Astrocyte (in vitro differentiated cells and primary cell): ENCODE results near the gene GSG1L. TPM values are rescaled to one million over a fixed set of nuclear protein-coding genes. Genes with fewer than 3 reads are reported as not detected.

Experiments
- DNase-seq: peaks from one replicate; pipeline ENCODE4 v3.0.0-alpha.2; 2010; ENCODE audit warnings: low read depth
- FAIRE-seq: peaks from 2 replicates; lab custom pipeline; 2011; peaks lifted over from hg19 to GRCh38; lab: Jason Lieb, UNC
- H2AFZ ChIP-seq: 2 replicates; pipeline ENCODE4 v1.6.0; 2012; ENCODE audit warnings: low read depth, low read length, inconsistent platforms
- H3K27ac ChIP-seq: 2 replicates; pipeline ENCODE4 v1.5.1; 2011; ENCODE audit warnings: low read depth, low read length, inconsistent platforms
- H3K27me3 ChIP-seq: 2 replicates; pipeline ENCODE4 v1.6.0; 2011; ENCODE audit warnings: low read length, inconsistent platforms; ENCODE audit not compliant: insufficient read depth
- H3K36me3 ChIP-seq: 2 replicates; pipeline ENCODE4 v1.5.1; 2011; ENCODE audit warnings: low read length, inconsistent platforms; ENCODE audit not compliant: insufficient read depth
- H3K4me1 ChIP-seq: 2 replicates; pipeline ENCODE4 v1.5.1; 2011; ENCODE audit warnings: low read length, inconsistent platforms; ENCODE audit not compliant: insufficient read depth
- H3K4me2 ChIP-seq: 2 replicates; pipeline ENCODE4 v1.6.0; 2012; ENCODE audit warnings: low read length, inconsistent platforms
- H3K4me3 ChIP-seq: 2 replicates; pipeline ENCODE4 v1.5.1; 2011; ENCODE audit warnings: low read depth, mild to moderate bottlenecking, low read length, inconsistent platforms; ENCODE audit not compliant: insufficient read depth
- H3K79me2 ChIP-seq: 2 replicates; pipeline ENCODE4 v1.6.0; 2012; ENCODE audit warnings: mild to moderate bottlenecking, low read length, inconsistent platforms; ENCODE audit not compliant: insufficient read depth
- H3K9ac ChIP-seq: 2 replicates; pipeline ENCODE4 v1.6.0; 2012; ENCODE audit warnings: mild to moderate bottlenecking, low read length, inconsistent platforms
- H3K9me3 ChIP-seq: 2 replicates; pipeline ENCODE4 v1.5.1; 2012; ENCODE audit warnings: low read depth, mild to moderate bottlenecking, low read length, inconsistent platforms; ENCODE audit not compliant: insufficient read depth
- H4K20me1 ChIP-seq: 2 replicates; pipeline ENCODE4 v1.6.0; 2012; ENCODE audit warnings: low read length, inconsistent platforms; ENCODE audit not compliant: insufficient read depth
- H3K27ac Mint-ChIP-seq: one replicate; pipeline ENCODE4 v1.8.0; 2021; ENCODE audit warnings: mild to moderate bottlenecking, mixed read lengths; ENCODE audit not compliant: unreplicated experiment
- H3K27me3 Mint-ChIP-seq: one replicate; pipeline ENCODE4 v1.8.0; 2021; ENCODE audit warnings: low read depth, mixed read lengths; ENCODE audit not compliant: unreplicated experiment
- H3K36me3 Mint-ChIP-seq: one replicate; pipeline ENCODE4 v1.8.0; 2021; ENCODE audit warnings: low read depth, mixed read lengths; ENCODE audit not compliant: unreplicated experiment
- H3K4me1 Mint-ChIP-seq: one replicate; pipeline ENCODE4 v1.8.0; 2021; ENCODE audit warnings: low read depth, mixed read lengths; ENCODE audit not compliant: unreplicated experiment
- H3K4me3 Mint-ChIP-seq: one replicate; pipeline ENCODE4 v1.8.0; 2021; ENCODE audit warnings: mild to moderate bottlenecking, moderate library complexity, mixed read lengths; ENCODE audit not compliant: unreplicated experiment
- H3K9me3 Mint-ChIP-seq: one replicate; pipeline ENCODE4 v1.8.0; 2021; ENCODE audit warnings: mild to moderate bottlenecking, mixed read lengths; ENCODE audit not compliant: unreplicated experiment
- EZH2 ChIP-seq: IDR thresholded peaks from 2 replicates; pipeline ENCODE4 v1.6.1; 2012; ENCODE audit warnings: mild to moderate bottlenecking, low read length, inconsistent platforms; ENCODE audit not compliant: insufficient read depth
- total RNA-seq: library from RNA; stranded (reverse); gene quantifications from 2 replicates; pipeline ENCODE4 v1.2.1, GENCODE V29; 2021
- TF ChIP-seq, protein P1 (sequence below): IDR thresholded peaks from 2 replicates; pipeline ENCODE4 v1.5.1; 2011; ENCODE audit warnings: low read depth, mild to moderate bottlenecking, inconsistent platforms, low read length, moderate library complexity; ENCODE audit not compliant: insufficient read depth

The GSG1L gene
- total RNA-seq, 1 donor from 2014 or later, result not detected

DNA sequence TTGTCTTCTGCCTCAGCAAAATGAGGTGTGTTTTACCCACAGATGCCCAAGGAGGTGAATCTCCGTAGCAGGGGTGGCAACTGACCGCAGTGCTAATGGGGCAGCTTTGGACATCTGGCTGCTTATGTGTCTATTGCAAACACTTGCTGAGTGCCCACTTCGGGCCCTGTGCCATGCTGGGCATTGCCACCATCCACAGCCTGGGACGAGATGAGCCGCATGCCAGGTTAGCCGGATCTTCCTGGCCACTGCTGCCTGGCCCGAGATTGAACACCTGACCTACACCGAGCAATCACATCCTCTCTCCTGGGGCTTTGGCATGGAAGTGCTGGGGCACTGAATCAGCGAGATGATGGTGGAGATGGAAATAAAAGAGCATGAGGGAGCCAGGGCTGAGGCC is 238.7 kb downstream of the GSG1L start:
- Mint-ChIP-seq H3K27me3 (peaks cover 53% of the 10 kb centered on the region), H3K4me3 (no peak overlapping the region), H3K9me3 (peaks cover 4% of the 10 kb centered on the region), H3K27ac (no peak overlapping the region), H3K36me3 (no peaks in the 10 kb centered on the region), H3K4me1 (no peaks in the 10 kb centered on the region)
- H3K4me2 ChIP-seq, result no peak overlapping the region
- no peaks in the 10 kb centered on the region for H3K4me1 ChIP-seq
- no peak overlapping the region for H3K9ac ChIP-seq
- no peak for DNase-seq
- no peaks in the 10 kb centered on the region for H3K79me2 ChIP-seq
- no peak overlapping the region for H3K4me3 ChIP-seq
- no peaks in the 10 kb centered on the region for H4K20me1 ChIP-seq
- H3K27ac ChIP-seq, result no peak overlapping the region
- peaks cover 7% of the 10 kb centered on the region for H3K27me3 ChIP-seq
- H3K36me3 ChIP-seq, result no peaks in the 10 kb centered on the region
- H2AFZ ChIP-seq, result no peak overlapping the region
- TF ChIP-seq, protein P1, sequence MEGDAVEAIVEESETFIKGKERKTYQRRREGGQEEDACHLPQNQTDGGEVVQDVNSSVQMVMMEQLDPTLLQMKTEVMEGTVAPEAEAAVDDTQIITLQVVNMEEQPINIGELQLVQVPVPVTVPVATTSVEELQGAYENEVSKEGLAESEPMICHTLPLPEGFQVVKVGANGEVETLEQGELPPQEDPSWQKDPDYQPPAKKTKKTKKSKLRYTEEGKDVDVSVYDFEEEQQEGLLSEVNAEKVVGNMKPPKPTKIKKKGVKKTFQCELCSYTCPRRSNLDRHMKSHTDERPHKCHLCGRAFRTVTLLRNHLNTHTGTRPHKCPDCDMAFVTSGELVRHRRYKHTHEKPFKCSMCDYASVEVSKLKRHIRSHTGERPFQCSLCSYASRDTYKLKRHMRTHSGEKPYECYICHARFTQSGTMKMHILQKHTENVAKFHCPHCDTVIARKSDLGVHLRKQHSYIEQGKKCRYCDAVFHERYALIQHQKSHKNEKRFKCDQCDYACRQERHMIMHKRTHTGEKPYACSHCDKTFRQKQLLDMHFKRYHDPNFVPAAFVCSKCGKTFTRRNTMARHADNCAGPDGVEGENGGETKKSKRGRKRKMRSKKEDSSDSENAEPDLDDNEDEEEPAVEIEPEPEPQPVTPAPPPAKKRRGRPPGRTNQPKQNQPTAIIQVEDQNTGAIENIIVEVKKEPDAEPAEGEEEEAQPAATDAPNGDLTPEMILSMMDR, result no peak
- TF ChIP-seq EZH2, result no peak
- no peak for FAIRE-seq
- peaks cover under 1% of the 10 kb centered on the region for H3K9me3 ChIP-seq

- no peak for DNase-seq
- Histone ChIP-seq H3K27me3 (peaks cover 9% of the 10 kb centered on the region), H3K9me3 (no peaks in the 10 kb centered on the region), H2AFZ (no peak overlapping the region), H3K4me3 (no peak overlapping the region), H3K4me2 (no peak overlapping the region), H3K27ac (no peak overlapping the region), H3K79me2 (no peaks in the 10 kb centered on the region), H3K36me3 (no peaks in the 10 kb centered on the region), H3K4me1 (no peaks in the 10 kb centered on the region), H3K9ac (no peak overlapping the region), H4K20me1 (no peaks in the 10 kb centered on the region)
- FAIRE-seq, result no peak
- Mint-ChIP-seq H3K27ac (no peak overlapping the region), H3K27me3 (peaks cover 57% of the 10 kb centered on the region), H3K36me3 (no peaks in the 10 kb centered on the region), H3K4me1 (no peaks in the 10 kb centered on the region), H3K9me3 (peaks cover 2% of the 10 kb centered on the region), H3K4me3 (no peak overlapping the region)
- TF ChIP-seq, protein P1, result no peak
- no peak for TF ChIP-seq EZH2
Observed at GRCh38 chr16:27824006-27824405, 239.5 kb downstream of the GSG1L start.

GRCh38 chr16:27823421-27823820 is 240.1 kb downstream of the GSG1L start:
- Mint-ChIP-seq H3K27me3 (peaks cover 53% of the 10 kb centered on the region), H3K36me3 (no peaks in the 10 kb centered on the region), H3K4me1 (no peaks in the 10 kb centered on the region), H3K9me3 (peaks cover 2% of the 10 kb centered on the region), H3K27ac (no peak overlapping the region), H3K4me3 (no peak overlapping the region)
- no peak overlapping the region for H3K4me3 ChIP-seq
- no peaks in the 10 kb centered on the region for H4K20me1 ChIP-seq
- H3K79me2 ChIP-seq, result no peaks in the 10 kb centered on the region
- DNase-seq (no peak), FAIRE-seq (no peak)
- H3K4me2 ChIP-seq, result no peak overlapping the region
- peaks cover 9% of the 10 kb centered on the region for H3K27me3 ChIP-seq
- no peak overlapping the region for H3K27ac ChIP-seq
- TF ChIP-seq, protein P1, result no peak
- no peak for TF ChIP-seq EZH2
- no peaks in the 10 kb centered on the region for H3K9me3 ChIP-seq
- H2AFZ ChIP-seq, result no peak overlapping the region
- H3K9ac ChIP-seq, result no peak overlapping the region
- H3K4me1 ChIP-seq, result no peaks in the 10 kb centered on the region
- H3K36me3 ChIP-seq, result no peaks in the 10 kb centered on the region
